GM19023 (cell line): ENCODE results near the gene PTPRT.

ENCODE experiments used
- ATAC-seq: cut with Tn5 transposase; IDR thresholded peaks from one replicate; pipeline ENCODE4 v1.9.1; 2021; ENCODE audit warnings: mild to moderate bottlenecking, moderate library complexity; ENCODE audit not compliant: unreplicated experiment

Gene PTPRT

GRCh38 chr20:42846784-42847490 is 342.8 kb downstream of the PTPRT start:
- ATAC-seq = no peak

- ATAC-seq = no peak
These were observed 345.0 kb downstream of the PTPRT start for GRCh38 chr20:42844751-42845150.

- no peak for ATAC-seq
These were observed 352.2 kb downstream of the PTPRT start for GRCh38 chr20:42837456-42837855.

GRCh38 chr20:42836339-42836738 is 353.4 kb downstream of the PTPRT start:
- no peak for ATAC-seq

- no peak for ATAC-seq
These were observed 381.8 kb downstream of the PTPRT start for GRCh38 chr20:42807876-42808275.

GRCh38 chr20:42795111-42795695 is 394.5 kb downstream of the PTPRT start:
- no peak for ATAC-seq

- no peak for ATAC-seq
These were observed 397.7 kb downstream of the PTPRT start for GRCh38 chr20:42792052-42792451.

GRCh38 chr20:42790111-42790510 is 399.6 kb downstream of the PTPRT start:
- no peak for ATAC-seq

- no peak for ATAC-seq
These were observed 401.0 kb downstream of the PTPRT start for GRCh38 chr20:42788707-42789106.

- no peak for ATAC-seq
These were observed 404.7 kb downstream of the PTPRT start for GRCh38 chr20:42785041-42785440.

GRCh38 chr20:42779216-42779615 is 410.5 kb downstream of the PTPRT start:
- no peak for ATAC-seq

- ATAC-seq = no peak
These were observed 413.8 kb downstream of the PTPRT start for GRCh38 chr20:42775866-42776265.

- no peak for ATAC-seq
These were observed 414.7 kb downstream of the PTPRT start for GRCh38 chr20:42775037-42775436.

- ATAC-seq = no peak
These were observed 426.7 kb downstream of the PTPRT start for GRCh38 chr20:42763015-42763414.

- no peak for ATAC-seq
These were observed 432.7 kb downstream of the PTPRT start for GRCh38 chr20:42756991-42757390.

- no peak for ATAC-seq
These were observed 435.0 kb downstream of the PTPRT start for GRCh38 chr20:42754706-42755105.

- no peak for ATAC-seq
These were observed 437.1 kb downstream of the PTPRT start for GRCh38 chr20:42752620-42753019.

GRCh38 chr20:42749556-42749955 is 440.1 kb downstream of the PTPRT start:
- ATAC-seq = no peak

- no peak for ATAC-seq
These were observed 441.8 kb downstream of the PTPRT start for GRCh38 chr20:42747765-42748411.

GRCh38 chr20:42744756-42745465 is 444.8 kb downstream of the PTPRT start:
- no peak for ATAC-seq

GRCh38 chr20:42742926-42743325 is 446.8 kb downstream of the PTPRT start:
- ATAC-seq = no peak

GRCh38 chr20:42741906-42742305 is 447.8 kb downstream of the PTPRT start:
- no peak for ATAC-seq
